GM21723 (cell line): Measurements from ENCODE around the gene C1QA.

Experiments used
- ATAC-seq: cut with Tn5 transposase; IDR thresholded peaks from one replicate; pipeline ENCODE4 v1.9.1; 2021; ENCODE audit warnings: mild to moderate bottlenecking, moderate library complexity; ENCODE audit not compliant: unreplicated experiment

The C1QA gene

DNA sequence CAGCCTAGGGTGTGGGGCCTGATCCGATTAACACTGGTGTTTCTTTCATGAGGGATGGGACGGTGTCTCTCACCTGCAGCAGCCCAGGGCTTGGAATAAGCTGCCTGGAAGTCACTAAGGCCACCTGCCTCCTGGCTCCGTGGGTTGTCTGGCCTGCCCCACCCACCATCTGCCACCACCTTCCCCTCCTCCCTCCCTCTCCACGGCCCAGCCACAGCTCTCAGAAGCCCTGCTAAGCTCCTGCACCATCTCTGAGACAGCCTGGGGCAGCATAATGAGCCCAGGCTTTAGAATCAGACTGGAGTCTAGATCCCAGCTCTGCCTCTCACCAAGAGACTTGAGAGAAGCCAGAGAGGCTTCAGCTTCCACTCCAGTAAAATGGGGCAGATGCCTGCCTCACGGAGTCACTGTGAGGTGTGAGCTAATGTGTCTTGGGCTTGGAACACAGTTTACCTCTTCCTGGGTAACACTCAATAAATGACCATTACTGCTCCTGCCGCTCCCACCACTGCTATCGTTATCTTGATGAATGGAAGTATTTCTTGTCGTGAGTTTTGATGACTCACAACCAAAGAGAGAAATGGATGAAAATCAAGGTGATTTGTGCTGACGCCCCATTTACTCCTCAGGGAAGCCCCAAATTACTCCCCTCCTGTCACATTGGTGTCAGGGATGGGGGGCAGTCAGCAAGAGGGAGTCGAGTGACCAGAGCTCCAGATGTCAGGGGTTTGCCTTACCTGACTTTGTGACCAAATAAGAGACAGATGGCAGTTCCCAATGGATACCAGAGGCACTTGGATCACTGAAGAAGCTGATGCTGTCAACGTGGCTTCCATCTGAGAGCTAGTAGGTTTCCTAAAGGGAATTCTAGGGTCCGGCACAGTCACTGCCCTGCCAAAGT is 23.5 kb upstream of the C1QA start:
- ATAC-seq, result no peak

- ATAC-seq, result no peak
Observed at GRCh38 chr1:22613572-22613918, 22.9 kb upstream of the C1QA start.

DNA sequence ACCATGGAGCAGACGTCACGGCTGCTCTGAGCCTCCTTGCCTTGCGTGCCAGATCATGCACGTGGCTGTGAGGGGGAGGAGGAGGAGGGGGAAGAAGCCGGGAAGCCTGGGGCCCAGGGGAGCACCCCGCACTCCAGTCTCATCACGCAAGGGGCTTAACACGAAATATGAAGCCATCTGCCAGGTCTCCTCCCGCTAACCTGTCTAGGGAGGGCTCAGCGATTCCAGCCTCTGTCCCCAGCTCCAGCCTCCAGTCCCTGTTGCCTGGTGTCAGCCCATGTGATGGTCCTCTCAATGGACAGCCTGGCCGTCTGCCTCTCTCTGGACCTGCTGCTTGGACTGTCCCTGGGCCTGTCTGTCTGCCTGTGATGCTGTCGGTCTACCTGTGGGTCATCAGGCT is 22.5 kb upstream of the C1QA start:
- no peak for ATAC-seq

DNA sequence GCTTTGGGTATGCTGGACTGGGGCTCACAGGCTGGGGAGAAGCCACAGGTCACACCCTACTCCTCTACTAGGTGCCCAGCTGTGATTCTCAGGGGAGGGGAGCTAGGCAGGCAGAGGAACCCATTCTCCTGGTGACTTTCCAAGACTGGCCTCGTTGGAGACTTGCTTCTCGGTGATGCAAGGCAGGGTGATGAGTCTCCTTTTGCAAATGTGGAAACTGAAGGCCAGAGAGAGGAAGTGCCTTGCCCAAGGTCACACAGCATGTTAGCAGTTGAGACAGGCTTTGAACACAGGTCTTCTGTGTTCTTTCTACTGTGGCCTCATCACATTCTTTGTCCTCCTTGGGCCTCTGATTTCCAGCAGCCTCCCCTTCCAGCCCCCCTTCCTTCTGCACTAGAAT is 20.5 kb upstream of the C1QA start:
- no peak for ATAC-seq

GRCh38 chr1:22616571-22616970 is 19.9 kb upstream of the C1QA start:
- ATAC-seq, result no peak

GRCh38 chr1:22618056-22618455 is 18.4 kb upstream of the C1QA start:
- no peak for ATAC-seq

GRCh38 chr1:22619252-22619651 is 17.2 kb upstream of the C1QA start:
- ATAC-seq, result no peak

DNA sequence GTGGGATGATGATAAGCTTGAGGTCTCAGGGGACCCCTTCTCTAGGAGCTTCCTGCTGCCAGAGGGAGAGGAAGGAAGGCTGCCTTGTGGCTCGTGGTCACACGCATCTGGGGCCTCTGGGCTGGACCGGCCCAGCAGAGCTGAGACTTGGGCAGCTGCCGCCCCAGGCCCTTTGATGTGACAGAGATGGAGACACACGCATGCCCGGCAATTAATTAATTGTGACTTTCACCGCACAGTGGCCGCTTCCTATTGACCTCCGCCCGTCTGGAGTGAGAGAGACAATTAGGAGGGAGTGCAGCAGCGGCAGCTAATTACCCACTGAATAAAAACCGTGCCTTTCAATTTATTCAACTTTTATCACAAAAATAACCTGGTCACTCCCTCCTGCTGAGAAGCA is 16.6 kb upstream of the C1QA start:
- ATAC-seq, result no peak

GRCh38 chr1:22621761-22622160 is 14.7 kb upstream of the C1QA start:
- ATAC-seq, result no peak

DNA sequence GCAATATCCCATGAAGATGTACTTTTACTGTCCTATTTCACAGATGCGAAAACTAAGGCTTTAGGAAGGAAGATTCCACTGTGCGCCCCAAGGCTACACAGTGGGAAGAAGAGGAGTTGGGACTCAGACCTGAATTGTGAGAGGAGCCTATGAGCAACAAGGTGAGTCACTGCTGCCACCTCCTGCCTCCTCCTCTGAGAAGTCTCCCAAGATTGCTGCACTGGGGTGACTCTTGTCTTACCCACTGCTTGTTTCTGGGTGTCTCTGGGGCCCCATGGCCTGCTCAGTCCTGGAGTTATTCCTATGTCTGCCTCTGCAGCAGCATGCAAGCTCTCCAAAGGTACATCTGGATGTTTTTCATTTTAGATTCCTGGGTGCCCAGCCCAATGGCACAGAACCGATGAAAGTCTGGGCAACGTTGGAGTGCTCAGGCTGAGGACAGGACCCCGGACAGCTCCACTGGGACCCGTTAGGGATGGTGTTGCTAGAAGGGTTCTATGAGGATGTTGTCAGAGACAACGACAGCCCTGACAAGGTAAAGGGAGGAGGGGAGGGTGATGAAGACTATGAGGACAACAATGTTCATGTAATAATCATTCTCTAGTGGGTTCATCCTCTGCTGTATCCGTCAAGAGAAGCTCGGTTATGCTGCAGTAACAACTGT is 11.0 kb upstream of the C1QA start:
- ATAC-seq, result no peak

GRCh38 chr1:22626237-22627157 is 9.9 kb upstream of the C1QA start:
- no peak for ATAC-seq

GRCh38 chr1:22627331-22627730 is 9.1 kb upstream of the C1QA start:
- ATAC-seq, result no peak

GRCh38 chr1:22628698-22629444 is 7.6 kb upstream of the C1QA start:
- no peak for ATAC-seq

- no peak for ATAC-seq
Observed at GRCh38 chr1:22629886-22630285, 6.5 kb upstream of the C1QA start.

DNA sequence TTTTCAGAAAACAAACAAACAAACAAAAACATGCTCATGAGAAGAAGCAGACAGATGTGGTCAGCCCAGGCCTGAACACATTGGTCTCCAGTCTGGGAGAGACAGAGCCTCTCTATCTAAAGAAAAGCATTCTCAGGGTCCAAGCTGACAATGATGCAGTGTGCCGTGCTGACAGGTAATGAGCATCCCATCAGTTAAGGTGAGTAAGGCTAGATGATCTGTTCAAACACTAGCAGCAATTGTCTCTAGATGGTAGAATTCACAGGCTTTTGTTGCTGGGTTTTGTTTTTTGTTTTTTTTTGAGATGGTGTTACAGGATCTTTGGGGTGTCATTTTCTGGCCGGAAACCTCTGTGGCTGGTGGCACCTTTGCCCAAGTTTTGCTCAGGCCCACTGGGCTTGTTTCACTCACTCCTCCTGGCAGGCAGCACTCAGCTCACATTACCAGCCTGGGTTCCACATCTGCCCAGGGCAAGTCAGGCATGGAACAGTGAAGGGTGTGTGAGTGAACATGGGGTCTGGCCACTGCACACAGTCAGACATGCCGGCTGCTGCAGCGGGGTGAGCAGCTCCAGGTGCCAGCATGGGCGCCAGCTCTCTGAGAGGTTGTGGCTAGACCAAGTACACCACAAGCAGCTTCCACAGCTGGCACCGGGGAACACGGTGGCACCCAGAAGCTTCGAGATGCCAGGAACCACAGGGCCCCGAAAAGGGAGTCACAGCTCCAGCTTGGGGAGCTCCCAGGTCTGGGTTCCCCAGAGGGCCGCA is 2.5 kb upstream of the C1QA start:
- no peak for ATAC-seq

DNA sequence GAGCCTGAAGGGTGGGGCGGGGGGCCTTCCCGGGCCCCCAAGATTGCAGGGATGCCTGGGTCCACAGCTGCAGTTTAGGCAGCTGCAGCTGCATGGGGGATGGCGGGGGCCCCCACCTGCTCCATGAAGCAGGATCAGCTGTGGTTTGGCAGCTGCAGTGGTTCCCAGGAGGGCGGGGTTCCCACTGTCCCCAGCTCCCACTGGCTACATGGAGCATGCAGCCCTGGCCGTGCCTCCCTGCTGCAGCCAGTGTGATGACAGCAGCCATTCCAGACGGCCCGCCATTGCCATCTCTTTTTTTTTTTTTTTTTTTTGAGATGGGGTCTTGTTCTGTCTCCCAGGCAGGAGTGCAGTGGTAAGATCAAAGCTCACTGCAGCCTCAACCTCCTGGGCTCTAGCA is 992 bp upstream of the C1QA start:
- ATAC-seq, result no peak

GRCh38 chr1:22636927-22637326 is 499 bp downstream of the C1QA start:
- ATAC-seq, result no peak

DNA sequence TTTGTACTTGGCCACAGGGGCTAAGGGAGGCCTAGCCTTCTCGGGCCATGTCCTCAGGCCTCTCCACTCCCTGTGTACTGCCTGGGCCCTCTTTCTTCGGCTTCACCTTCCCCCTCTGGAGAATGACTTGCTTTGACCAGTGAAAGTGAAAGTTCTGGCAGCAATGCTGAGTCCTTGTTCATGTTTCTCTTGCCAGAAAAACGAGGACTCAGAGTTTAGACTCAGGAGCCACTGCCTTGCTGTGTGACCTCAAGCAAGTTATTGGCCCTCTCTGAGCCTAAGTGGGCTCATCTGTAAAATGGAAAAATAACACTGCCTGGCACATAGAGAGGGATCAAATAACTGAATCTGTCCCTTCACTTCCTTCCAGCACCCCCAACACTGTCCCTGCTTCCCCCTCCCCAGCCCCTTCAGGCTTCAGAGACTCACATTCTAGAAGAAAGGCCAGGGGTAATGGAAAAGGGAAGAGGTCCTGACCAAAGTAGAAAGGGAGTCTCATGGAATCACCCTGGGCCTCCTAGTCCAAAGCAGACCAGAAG is 1.5 kb downstream of the C1QA start:
- ATAC-seq, result no peak

DNA sequence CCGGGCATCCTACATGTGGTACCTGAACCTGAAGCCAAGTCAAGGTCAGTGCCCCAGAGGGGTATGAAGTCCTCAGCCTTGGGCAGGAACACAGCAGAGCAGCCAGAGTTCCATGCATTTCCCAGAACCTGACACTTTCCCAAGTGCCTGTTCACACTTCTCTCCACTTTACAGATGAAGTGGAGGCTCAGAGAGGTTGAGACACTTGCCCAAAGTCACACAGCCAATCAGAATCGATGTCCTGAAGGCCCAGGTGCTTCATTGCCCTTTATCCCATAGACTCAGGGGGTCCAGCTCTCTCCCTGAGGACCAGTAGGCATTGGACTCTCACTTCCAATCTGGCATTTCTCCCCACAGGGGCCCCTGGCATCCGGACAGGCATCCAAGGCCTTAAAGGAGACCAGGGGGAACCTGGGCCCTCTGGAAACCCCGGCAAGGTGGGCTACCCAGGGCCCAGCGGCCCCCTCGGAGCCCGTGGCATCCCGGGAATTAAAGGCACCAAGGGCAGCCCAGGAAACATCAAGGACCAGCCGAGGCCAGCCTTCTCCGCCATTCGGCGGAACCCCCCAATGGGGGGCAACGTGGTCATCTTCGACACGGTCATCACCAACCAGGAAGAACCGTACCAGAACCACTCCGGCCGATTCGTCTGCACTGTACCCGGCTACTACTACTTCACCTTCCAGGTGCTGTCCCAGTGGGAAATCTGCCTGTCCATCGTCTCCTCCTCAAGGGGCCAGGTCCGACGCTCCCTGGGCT is 2.2 kb downstream of the C1QA start:
- no peak for ATAC-seq
